Measurements from ENCODE around the gene TRO.

DNA sequence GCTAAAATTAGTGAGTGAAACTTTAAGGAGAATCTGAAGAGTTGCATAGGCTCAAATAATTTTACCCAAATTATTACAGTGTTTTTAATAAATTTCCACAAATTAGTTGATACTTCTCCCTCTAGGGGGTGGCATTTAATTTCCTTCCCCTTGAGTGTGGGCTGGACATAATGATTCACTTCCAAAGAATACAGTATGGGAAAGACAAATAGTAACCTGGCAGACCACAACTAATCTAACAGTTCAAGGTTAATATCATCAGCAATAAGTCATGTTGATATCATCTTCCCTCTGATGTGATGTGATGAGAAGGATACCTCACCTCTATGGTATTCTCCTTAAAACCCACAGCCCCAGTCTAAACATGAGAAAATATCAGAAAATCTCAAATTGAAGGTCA lies 57.8 kb downstream of the TRO start:
- no peak for TF ChIP-seq POLR2A (IDR thresholded peaks at IDR 0.05)
- TF ChIP-seq, protein P1, sequence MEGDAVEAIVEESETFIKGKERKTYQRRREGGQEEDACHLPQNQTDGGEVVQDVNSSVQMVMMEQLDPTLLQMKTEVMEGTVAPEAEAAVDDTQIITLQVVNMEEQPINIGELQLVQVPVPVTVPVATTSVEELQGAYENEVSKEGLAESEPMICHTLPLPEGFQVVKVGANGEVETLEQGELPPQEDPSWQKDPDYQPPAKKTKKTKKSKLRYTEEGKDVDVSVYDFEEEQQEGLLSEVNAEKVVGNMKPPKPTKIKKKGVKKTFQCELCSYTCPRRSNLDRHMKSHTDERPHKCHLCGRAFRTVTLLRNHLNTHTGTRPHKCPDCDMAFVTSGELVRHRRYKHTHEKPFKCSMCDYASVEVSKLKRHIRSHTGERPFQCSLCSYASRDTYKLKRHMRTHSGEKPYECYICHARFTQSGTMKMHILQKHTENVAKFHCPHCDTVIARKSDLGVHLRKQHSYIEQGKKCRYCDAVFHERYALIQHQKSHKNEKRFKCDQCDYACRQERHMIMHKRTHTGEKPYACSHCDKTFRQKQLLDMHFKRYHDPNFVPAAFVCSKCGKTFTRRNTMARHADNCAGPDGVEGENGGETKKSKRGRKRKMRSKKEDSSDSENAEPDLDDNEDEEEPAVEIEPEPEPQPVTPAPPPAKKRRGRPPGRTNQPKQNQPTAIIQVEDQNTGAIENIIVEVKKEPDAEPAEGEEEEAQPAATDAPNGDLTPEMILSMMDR (IDR thresholded peaks at IDR 0.05), result no peak
